Cardiac muscle cell (in vitro differentiated cells and primary cell): ENCODE measurements around the gene MEGF8. TPM values are rescaled to one million over a fixed set of nuclear protein-coding genes. Genes with fewer than 3 reads are reported as not detected.

Experiments
- DNase-seq, 2 donors: peaks; one replicate each; pipeline versions ENCODE4 v3.0.0 to v3.0.0-alpha.2; 2010 to 2017; ENCODE audit warnings: low read depth in 1 of 2, low spot score in 1 of 2
- H3K27ac ChIP-seq: fragments of 200-600 bp; sonication (generic); 2 replicates; pipeline ENCODE4 v1.5.1; 2016
- H3K27me3 ChIP-seq: fragments of 200-600 bp; sonication (generic); 2 replicates; pipeline ENCODE4 v1.6.0; 2016; ENCODE audit warnings: control low read depth
- H3K36me3 ChIP-seq: fragments of 200-600 bp; sonication (generic); 2 replicates; pipeline ENCODE4 v1.5.1; 2016; ENCODE audit warnings: control low read depth
- H3K4me1 ChIP-seq: fragments of 200-600 bp; sonication (generic); 2 replicates; pipeline ENCODE4 v1.8.1; 2017; ENCODE audit warnings: low read depth, mild to moderate bottlenecking, mixed run types
- H3K4me3 ChIP-seq: fragments of 200-600 bp; sonication (generic); 2 replicates; pipeline ENCODE4 v1.5.1; 2016; ENCODE audit warnings: mild to moderate bottlenecking
- H3K9me3 ChIP-seq: fragments of 200-600 bp; sonication (generic); 2 replicates; pipeline ENCODE4 v1.5.1; 2017; ENCODE audit warnings: low read depth, mild to moderate bottlenecking, control low read depth
- polyA plus RNA-seq: library from polyadenylated mRNA; unstranded; fragments of >200 nt; fragmentation: Nextera tagmentation; extraction: Ambion mirVana; gene quantifications from 2 replicates; pipeline ENCODE4 v1.2.1, GENCODE V29; 2016
- total RNA-seq: library from RNA; depleted of rRNA; stranded (reverse); fragments of >200 nt; gene quantifications from 2 replicates; pipeline ENCODE4 v1.2.3, GENCODE V29; 2016
- TF ChIP-seq, protein P1 (sequence below): IDR thresholded peaks from 2 replicates; pipeline ENCODE4 v1.5.1; 2012; ENCODE audit warnings: low read depth, mild to moderate bottlenecking, low read length

The MEGF8 gene, protein sequence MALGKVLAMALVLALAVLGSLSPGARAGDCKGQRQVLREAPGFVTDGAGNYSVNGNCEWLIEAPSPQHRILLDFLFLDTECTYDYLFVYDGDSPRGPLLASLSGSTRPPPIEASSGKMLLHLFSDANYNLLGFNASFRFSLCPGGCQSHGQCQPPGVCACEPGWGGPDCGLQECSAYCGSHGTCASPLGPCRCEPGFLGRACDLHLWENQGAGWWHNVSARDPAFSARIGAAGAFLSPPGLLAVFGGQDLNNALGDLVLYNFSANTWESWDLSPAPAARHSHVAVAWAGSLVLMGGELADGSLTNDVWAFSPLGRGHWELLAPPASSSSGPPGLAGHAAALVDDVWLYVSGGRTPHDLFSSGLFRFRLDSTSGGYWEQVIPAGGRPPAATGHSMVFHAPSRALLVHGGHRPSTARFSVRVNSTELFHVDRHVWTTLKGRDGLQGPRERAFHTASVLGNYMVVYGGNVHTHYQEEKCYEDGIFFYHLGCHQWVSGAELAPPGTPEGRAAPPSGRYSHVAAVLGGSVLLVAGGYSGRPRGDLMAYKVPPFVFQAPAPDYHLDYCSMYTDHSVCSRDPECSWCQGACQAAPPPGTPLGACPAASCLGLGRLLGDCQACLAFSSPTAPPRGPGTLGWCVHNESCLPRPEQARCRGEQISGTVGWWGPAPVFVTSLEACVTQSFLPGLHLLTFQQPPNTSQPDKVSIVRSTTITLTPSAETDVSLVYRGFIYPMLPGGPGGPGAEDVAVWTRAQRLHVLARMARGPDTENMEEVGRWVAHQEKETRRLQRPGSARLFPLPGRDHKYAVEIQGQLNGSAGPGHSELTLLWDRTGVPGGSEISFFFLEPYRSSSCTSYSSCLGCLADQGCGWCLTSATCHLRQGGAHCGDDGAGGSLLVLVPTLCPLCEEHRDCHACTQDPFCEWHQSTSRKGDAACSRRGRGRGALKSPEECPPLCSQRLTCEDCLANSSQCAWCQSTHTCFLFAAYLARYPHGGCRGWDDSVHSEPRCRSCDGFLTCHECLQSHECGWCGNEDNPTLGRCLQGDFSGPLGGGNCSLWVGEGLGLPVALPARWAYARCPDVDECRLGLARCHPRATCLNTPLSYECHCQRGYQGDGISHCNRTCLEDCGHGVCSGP (N-terminal part only)
- 81.9 and 102 TPM in 2 replicates for total RNA-seq
- 18.5 and 23.9 TPM in 2 replicates for polyA plus RNA-seq

- peak; percentile 99 for DNase-seq
- H3K27me3 ChIP-seq: peaks cover 46% of the 10 kb centered on the region
- H3K4me3 ChIP-seq: peak within 1 kb of the TSS; percentile 74
- TF ChIP-seq, protein P1, sequence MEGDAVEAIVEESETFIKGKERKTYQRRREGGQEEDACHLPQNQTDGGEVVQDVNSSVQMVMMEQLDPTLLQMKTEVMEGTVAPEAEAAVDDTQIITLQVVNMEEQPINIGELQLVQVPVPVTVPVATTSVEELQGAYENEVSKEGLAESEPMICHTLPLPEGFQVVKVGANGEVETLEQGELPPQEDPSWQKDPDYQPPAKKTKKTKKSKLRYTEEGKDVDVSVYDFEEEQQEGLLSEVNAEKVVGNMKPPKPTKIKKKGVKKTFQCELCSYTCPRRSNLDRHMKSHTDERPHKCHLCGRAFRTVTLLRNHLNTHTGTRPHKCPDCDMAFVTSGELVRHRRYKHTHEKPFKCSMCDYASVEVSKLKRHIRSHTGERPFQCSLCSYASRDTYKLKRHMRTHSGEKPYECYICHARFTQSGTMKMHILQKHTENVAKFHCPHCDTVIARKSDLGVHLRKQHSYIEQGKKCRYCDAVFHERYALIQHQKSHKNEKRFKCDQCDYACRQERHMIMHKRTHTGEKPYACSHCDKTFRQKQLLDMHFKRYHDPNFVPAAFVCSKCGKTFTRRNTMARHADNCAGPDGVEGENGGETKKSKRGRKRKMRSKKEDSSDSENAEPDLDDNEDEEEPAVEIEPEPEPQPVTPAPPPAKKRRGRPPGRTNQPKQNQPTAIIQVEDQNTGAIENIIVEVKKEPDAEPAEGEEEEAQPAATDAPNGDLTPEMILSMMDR: peak; percentile 95
- H3K27ac ChIP-seq: peak within 1 kb of the TSS; percentile 61
- H3K9me3 ChIP-seq: no peaks in the 10 kb centered on the region
- no peaks in the 10 kb centered on the region for H3K36me3 ChIP-seq
- peaks cover 8% of the 10 kb centered on the region for H3K4me1 ChIP-seq
Observed at GRCh38 chr19:42325308-42325895, at the start of gene MEGF8. MEGF8 (plus strand) TSS chr19:42325635; CDS start chr19:42326244, 609 bp downstream.

DNA sequence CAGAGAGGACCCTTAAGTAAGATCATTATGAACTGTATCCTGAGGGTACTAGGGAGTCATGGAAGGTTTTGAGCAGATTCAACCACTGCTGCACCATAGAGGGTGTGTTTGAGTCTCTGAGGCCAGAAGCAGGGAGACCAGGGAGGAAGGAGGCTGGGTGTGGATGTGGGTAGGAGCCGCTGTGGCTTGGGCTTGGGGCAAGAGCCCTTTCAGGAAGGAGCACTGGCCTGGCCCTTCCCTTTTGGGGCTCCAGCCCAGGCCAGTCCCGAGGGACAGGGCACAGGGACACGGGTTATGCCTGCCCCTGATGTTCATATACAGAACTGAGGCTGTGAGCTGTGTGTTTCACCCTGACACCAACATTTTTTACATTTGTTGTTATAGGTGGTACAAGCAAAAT is 49.2 kb upstream of the MEGF8 start:
- H3K4me1 ChIP-seq: peaks cover 24% of the 10 kb centered on the region
- no peaks in the 10 kb centered on the region for H3K27me3 ChIP-seq
- no peak overlapping the region for H3K27ac ChIP-seq
- TF ChIP-seq, protein P1: no peak
- no peak overlapping the region for H3K4me3 ChIP-seq
- no peaks in the 10 kb centered on the region for H3K9me3 ChIP-seq
- DNase-seq: no peak
- H3K36me3 ChIP-seq: no peaks in the 10 kb centered on the region

- H3K36me3 ChIP-seq: no peaks in the 10 kb centered on the region
- H3K4me1 ChIP-seq: peaks cover 29% of the 10 kb centered on the region
- H3K9me3 ChIP-seq: no peaks in the 10 kb centered on the region
- no peak for DNase-seq
- no peak overlapping the region for H3K4me3 ChIP-seq
- TF ChIP-seq, protein P1: no peak
- H3K27ac ChIP-seq: no peak overlapping the region
- no peaks in the 10 kb centered on the region for H3K27me3 ChIP-seq
Observed at GRCh38 chr19:42276821-42277220, 48.6 kb upstream of the MEGF8 start.

DNA sequence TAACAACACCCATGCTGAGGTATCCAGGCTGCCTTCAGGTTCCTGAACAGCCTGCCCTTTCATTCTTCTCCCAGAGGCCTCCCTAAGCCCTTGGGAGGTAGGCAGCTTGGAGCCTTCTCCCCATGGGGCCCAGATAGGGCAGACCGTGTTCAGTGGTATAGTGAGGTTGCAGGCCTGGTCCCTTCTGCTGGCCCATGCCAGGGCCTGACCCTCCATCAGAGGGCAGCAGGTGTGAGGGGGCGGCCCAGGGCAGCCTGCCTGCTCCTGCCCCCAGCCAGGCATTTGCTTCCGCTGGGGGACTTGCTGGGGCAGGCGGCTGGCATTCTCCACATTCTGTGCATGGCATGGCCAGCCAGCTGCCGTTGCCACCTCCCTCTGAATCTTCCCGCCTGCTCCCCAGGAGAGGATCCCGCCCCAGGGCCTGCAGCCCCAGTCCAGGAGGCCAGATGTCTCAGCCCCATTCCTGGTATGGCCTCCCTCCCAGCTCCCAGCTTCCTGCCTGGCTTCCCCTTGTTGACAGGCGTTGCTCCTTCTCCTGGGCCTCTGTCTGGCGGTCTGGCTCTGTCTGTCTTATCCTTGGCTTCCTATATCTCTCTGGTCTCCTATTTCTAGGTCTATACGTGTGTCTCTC is 47.5 kb upstream of the MEGF8 start:
- Histone ChIP-seq H3K27me3 (no peaks in the 10 kb centered on the region), H3K9me3 (no peaks in the 10 kb centered on the region), H3K27ac (peak overlapping the region; percentile 81), H3K4me1 (peaks cover 41% of the 10 kb centered on the region), H3K36me3 (no peaks in the 10 kb centered on the region), H3K4me3 (no peak overlapping the region)
- peak in 1 of 2 donors; percentile 66 for DNase-seq
- TF ChIP-seq, protein P1: no peak
